Liver (tissue), 9 donors: Measurements from ENCODE around the gene SEMA4F. TPM values are rescaled to one million over a fixed set of nuclear protein-coding genes. Genes with fewer than 3 reads are reported as not detected.

Source experiments
- DNase-seq: peaks from one replicate; pipeline ENCODE4 v3.0.0-alpha.2; 2017; ENCODE audit warnings: low spot score
- H3K27ac ChIP-seq, 2 donors: one replicate each; pipeline ENCODE4 v1.7.0; 2013; ENCODE audit warnings: inconsistent platforms in 2 of 2, low read length in 2 of 2, control low read depth in 1 of 2, low read depth in 1 of 2, mild to moderate bottlenecking in 1 of 2
- H3K27me3 ChIP-seq, 4 donors: one replicate each; pipeline versions ENCODE4 v1.6.1 to v1.7.0; 2013; ENCODE audit warnings: low read length in 3 of 4, inconsistent platforms in 1 of 4, mild to moderate bottlenecking in 1 of 4, moderate library complexity in 1 of 4; ENCODE audit not compliant: control insufficient read depth in 4 of 4, insufficient read depth in 4 of 4
- H3K36me3 ChIP-seq, 4 donors: one replicate each; pipeline versions ENCODE4 v1.6.1 to v1.7.0; 2013; ENCODE audit warnings: low read length in 3 of 4, mild to moderate bottlenecking in 3 of 4, low read depth in 1 of 4, moderate library complexity in 1 of 4; ENCODE audit not compliant: control insufficient read depth in 4 of 4, insufficient read depth in 3 of 4
- H3K4me1 ChIP-seq, 4 donors: one replicate each; pipeline versions ENCODE4 v1.6.1 to v1.7.0; 2013; ENCODE audit warnings: low read length in 3 of 4, mild to moderate bottlenecking in 3 of 4, moderate library complexity in 1 of 4; ENCODE audit not compliant: control insufficient read depth in 4 of 4, insufficient read depth in 4 of 4
- H3K4me3 ChIP-seq, 3 donors: one replicate each; pipeline versions ENCODE4 v1.6.1 to v1.7.0; 2013; ENCODE audit warnings: low read length in 3 of 3, control low read depth in 1 of 3, low read depth in 1 of 3, mild to moderate bottlenecking in 1 of 3
- H3K9ac ChIP-seq, 2 donors: one replicate each; pipeline ENCODE4 v1.7.0; 2013; ENCODE audit warnings: low read length in 2 of 2, mild to moderate bottlenecking in 2 of 2, moderate library complexity in 2 of 2, control low read depth in 1 of 2, low read depth in 1 of 2
- H3K9me3 ChIP-seq, 4 donors: one replicate each; pipeline versions ENCODE4 v1.6.1 to v1.7.0; 2013; ENCODE audit warnings: low read length in 3 of 4; ENCODE audit not compliant: control insufficient read depth in 4 of 4
- EGR1 ChIP-seq, 2 donors: IDR thresholded peaks; 2 replicates each; pipeline ENCODE4 v1.6.1; 2016 to 2018; ENCODE audit warnings: antibody characterized with exemption in 2 of 2, low read depth in 2 of 2
- FOXA1 ChIP-seq: IDR thresholded peaks from 2 replicates; pipeline ENCODE4 v1.6.1; 2016; ENCODE audit warnings: antibody characterized with exemption
- FOXA2 ChIP-seq: IDR thresholded peaks from 2 replicates; pipeline ENCODE4 v1.6.1; 2016; ENCODE audit warnings: antibody characterized with exemption
- GABPA ChIP-seq, 2 donors: IDR thresholded peaks in 1 of 2; conservative IDR thresholded peaks in 1 of 2; 2 replicates each; pipeline ENCODE4 v1.6.1; 2016; ENCODE audit warnings: antibody characterized with exemption in 2 of 2, mild to moderate bottlenecking in 1 of 2, moderate library complexity in 1 of 2
- HNF4A ChIP-seq, 2 donors: conservative IDR thresholded peaks; 2 replicates each; pipeline ENCODE4 v1.6.1; 2016; ENCODE audit warnings: antibody characterized with exemption in 2 of 2, mild to moderate bottlenecking in 2 of 2
- HNF4G ChIP-seq: IDR thresholded peaks from 2 replicates; pipeline ENCODE4 v1.6.1; 2016; ENCODE audit warnings: antibody characterized with exemption
- JUND ChIP-seq, 2 donors: IDR thresholded peaks; 2 replicates each; pipeline ENCODE4 v1.6.1; 2016; ENCODE audit warnings: antibody characterized with exemption in 2 of 2
- RAD21 ChIP-seq, 2 donors: IDR thresholded peaks; 2 replicates each; pipeline ENCODE4 v1.6.1; 2016; ENCODE audit warnings: antibody characterized with exemption in 2 of 2, mild to moderate bottlenecking in 2 of 2
- RXRA ChIP-seq, 2 donors: IDR thresholded peaks; 2 replicates each; pipeline ENCODE4 v1.6.1; 2017 to 2018; ENCODE audit warnings: antibody characterized with exemption in 2 of 2, mild to moderate bottlenecking in 1 of 2
- SP1 ChIP-seq: IDR thresholded peaks from 2 replicates; pipeline ENCODE4 v1.6.1; 2018; ENCODE audit warnings: antibody characterized with exemption, mild to moderate bottlenecking
- TAF1 ChIP-seq: conservative IDR thresholded peaks from 2 replicates; pipeline ENCODE4 v1.6.1; 2016; ENCODE audit warnings: antibody characterized with exemption, mild to moderate bottlenecking
- YY1 ChIP-seq: IDR thresholded peaks from 2 replicates; pipeline ENCODE4 v1.6.1; 2016; ENCODE audit warnings: antibody characterized with exemption, mild to moderate bottlenecking
- WGBS: extraction: QIAGEN DNeasy Blood & Tissue Kit; methylation state at CpG from one replicate; pipeline ENCODE4 v1.1.7; 2013; 5-methylcytosine and 5-hydroxymethylcytosine counted together
- polyA plus RNA-seq, 2 donors: library from polyadenylated mRNA; stranded (reverse) in 1 of 2; unstranded in 1 of 2; fragments of 200-250 nt in 1 of 2; fragments of >200 nt in 1 of 2; fragmentation: Nextera tagmentation in 1 of 2; extraction: Ambion mirVana in 1 of 2; gene quantifications; one replicate each; pipeline versions ENCODE4 v1.2.1 to v1.2.3, GENCODE V29; 2013 to 2015
- total RNA-seq, 2 donors: library from RNA; depleted of rRNA; stranded (reverse); fragments of >200 nt; gene quantifications; one replicate each; pipeline ENCODE4 v1.2.3, GENCODE V29; 2014
- TF ChIP-seq, protein P1 (sequence below): IDR thresholded peaks from 2 replicates; pipeline ENCODE4 v1.6.1; 2016; ENCODE audit warnings: antibody characterized with exemption, mild to moderate bottlenecking
- TF ChIP-seq, protein P2 (sequence below): IDR thresholded peaks from 2 replicates; pipeline ENCODE4 v1.6.1; 2016; ENCODE audit warnings: antibody characterized with exemption
- TF ChIP-seq, protein P3 (sequence below): fragments of 150-350 bp; IDR thresholded peaks from 2 replicates; pipeline ENCODE4 v1.5.1; 2017; ENCODE audit warnings: improper control_type of control experiment, low read depth, low read length; ENCODE audit not compliant: missing input control
- TF ChIP-seq, protein P4 (sequence below): IDR thresholded peaks from 2 replicates; pipeline ENCODE4 v1.6.1; 2016; ENCODE audit warnings: antibody characterized with exemption
- donor health status: healthy.
- donor health status: healthy.
- donor health status: healthy.
- donor health status: healthy.
- donor health status: healthy.

The SEMA4F gene
- total and polyA plus RNA-seq, 4 donors, result 0.57 to 1.1 (median 0.96) TPM

DNA sequence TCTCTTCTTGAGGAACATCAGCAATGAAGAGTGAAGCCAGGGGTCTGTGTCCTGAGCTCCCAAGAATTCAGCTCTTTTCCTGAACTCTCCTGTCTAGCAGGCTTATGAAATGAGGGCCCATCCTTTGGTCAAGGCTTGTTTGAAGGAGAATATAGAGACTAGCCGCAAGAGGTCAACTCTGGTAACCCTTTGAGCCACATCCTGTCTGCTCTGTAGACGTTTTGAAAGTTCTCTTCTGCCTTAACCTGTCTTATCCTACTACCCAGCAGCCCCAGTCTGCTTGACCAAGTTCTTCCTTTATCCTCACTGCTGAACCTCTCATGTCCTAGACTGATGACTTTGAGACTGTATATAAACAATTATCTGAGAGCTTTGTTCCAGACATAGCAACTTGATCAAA is 5.4 kb downstream of the SEMA4F start:
- no peak overlapping the region for H3K4me3 ChIP-seq
- no peaks in the 10 kb centered on the region for H3K27me3 ChIP-seq
- no peak for TF ChIP-seq EGR1 (IDR thresholded peaks at IDR 0.05; ENCODE audit: low read depth in 2 of 2)
- TF ChIP-seq HNF4A (conservative IDR thresholded peaks at IDR 0.05), result no peak
- TF ChIP-seq, protein P1, sequence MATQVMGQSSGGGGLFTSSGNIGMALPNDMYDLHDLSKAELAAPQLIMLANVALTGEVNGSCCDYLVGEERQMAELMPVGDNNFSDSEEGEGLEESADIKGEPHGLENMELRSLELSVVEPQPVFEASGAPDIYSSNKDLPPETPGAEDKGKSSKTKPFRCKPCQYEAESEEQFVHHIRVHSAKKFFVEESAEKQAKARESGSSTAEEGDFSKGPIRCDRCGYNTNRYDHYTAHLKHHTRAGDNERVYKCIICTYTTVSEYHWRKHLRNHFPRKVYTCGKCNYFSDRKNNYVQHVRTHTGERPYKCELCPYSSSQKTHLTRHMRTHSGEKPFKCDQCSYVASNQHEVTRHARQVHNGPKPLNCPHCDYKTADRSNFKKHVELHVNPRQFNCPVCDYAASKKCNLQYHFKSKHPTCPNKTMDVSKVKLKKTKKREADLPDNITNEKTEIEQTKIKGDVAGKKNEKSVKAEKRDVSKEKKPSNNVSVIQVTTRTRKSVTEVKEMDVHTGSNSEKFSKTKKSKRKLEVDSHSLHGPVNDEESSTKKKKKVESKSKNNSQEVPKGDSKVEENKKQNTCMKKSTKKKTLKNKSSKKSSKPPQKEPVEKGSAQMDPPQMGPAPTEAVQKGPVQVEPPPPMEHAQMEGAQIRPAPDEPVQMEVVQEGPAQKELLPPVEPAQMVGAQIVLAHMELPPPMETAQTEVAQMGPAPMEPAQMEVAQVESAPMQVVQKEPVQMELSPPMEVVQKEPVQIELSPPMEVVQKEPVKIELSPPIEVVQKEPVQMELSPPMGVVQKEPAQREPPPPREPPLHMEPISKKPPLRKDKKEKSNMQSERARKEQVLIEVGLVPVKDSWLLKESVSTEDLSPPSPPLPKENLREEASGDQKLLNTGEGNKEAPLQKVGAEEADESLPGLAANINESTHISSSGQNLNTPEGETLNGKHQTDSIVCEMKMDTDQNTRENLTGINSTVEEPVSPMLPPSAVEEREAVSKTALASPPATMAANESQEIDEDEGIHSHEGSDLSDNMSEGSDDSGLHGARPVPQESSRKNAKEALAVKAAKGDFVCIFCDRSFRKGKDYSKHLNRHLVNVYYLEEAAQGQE, result no peak
- TF ChIP-seq GABPA (IDR thresholded peaks at IDR 0.05 in 1 of 2, conservative IDR thresholded peaks at IDR 0.05 in 1 of 2), result no peak
- TF ChIP-seq FOXA2, result no peak
- TF ChIP-seq FOXA1, result no peak
- TF ChIP-seq, protein P2, sequence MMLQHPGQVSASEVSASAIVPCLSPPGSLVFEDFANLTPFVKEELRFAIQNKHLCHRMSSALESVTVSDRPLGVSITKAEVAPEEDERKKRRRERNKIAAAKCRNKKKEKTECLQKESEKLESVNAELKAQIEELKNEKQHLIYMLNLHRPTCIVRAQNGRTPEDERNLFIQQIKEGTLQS, result no peak
- TF ChIP-seq JUND (IDR thresholded peaks at IDR 0.05), result no peak
- TF ChIP-seq, protein P3, sequence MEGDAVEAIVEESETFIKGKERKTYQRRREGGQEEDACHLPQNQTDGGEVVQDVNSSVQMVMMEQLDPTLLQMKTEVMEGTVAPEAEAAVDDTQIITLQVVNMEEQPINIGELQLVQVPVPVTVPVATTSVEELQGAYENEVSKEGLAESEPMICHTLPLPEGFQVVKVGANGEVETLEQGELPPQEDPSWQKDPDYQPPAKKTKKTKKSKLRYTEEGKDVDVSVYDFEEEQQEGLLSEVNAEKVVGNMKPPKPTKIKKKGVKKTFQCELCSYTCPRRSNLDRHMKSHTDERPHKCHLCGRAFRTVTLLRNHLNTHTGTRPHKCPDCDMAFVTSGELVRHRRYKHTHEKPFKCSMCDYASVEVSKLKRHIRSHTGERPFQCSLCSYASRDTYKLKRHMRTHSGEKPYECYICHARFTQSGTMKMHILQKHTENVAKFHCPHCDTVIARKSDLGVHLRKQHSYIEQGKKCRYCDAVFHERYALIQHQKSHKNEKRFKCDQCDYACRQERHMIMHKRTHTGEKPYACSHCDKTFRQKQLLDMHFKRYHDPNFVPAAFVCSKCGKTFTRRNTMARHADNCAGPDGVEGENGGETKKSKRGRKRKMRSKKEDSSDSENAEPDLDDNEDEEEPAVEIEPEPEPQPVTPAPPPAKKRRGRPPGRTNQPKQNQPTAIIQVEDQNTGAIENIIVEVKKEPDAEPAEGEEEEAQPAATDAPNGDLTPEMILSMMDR, result no peak
- no peak for TF ChIP-seq YY1
- no peak for TF ChIP-seq RAD21 (IDR thresholded peaks at IDR 0.05)
- TF ChIP-seq, protein P4, sequence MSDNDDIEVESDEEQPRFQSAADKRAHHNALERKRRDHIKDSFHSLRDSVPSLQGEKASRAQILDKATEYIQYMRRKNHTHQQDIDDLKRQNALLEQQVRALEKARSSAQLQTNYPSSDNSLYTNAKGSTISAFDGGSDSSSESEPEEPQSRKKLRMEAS, result no peak
- no peak for TF ChIP-seq SP1
- no peak for TF ChIP-seq TAF1
- TF ChIP-seq RXRA (IDR thresholded peaks at IDR 0.05), result no peak
- H3K27ac ChIP-seq, result no peak overlapping the region
- WGBS, result 60% methylated on average over 2 of the region's 2 CpGs
- no peak overlapping the region for H3K9ac ChIP-seq
- H3K4me1 ChIP-seq, result peaks cover 1 to 5% (median 4%) of the 10 kb centered on the region in 4 donors
- no peak for DNase-seq
- H3K36me3 ChIP-seq, result no peaks in the 10 kb centered on the region
- no peaks in the 10 kb centered on the region for H3K9me3 ChIP-seq

DNA sequence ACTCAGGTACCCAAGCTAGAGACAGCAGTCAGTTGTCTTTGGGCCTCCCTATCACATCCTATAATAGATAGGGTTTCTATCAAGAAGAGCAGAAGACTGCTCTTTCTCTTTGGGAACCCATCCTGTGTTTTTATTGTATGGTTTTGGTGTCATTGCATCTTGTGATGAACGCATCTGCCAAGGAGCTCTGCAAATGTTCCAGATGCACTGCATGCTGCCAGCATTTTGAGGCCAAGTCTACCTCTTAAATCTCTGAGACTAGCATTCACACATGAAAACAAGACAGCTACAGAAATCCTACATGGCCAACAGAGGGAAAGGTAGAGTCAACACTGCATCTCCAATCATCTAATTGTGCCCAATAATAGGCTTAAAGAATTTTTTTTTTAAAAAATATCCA is 14.0 kb downstream of the SEMA4F start:
- 95% methylated on average over 1 of the region's 1 CpG for WGBS
- H3K9ac ChIP-seq, result no peak overlapping the region
- no peak overlapping the region for H3K4me3 ChIP-seq
- DNase-seq, result no peak
- no peak overlapping the region for H3K27ac ChIP-seq
- H3K27me3 ChIP-seq, result no peaks in the 10 kb centered on the region
- TF ChIP-seq, protein P1, result no peak
- TF ChIP-seq SP1, result no peak
- no peak for TF ChIP-seq HNF4G
- TF ChIP-seq GABPA (IDR thresholded peaks at IDR 0.05 in 1 of 2, conservative IDR thresholded peaks at IDR 0.05 in 1 of 2), result no peak
- H3K36me3 ChIP-seq, result no peaks in the 10 kb centered on the region
- no peaks in the 10 kb centered on the region for H3K4me1 ChIP-seq
- H3K9me3 ChIP-seq, result no peaks in the 10 kb centered on the region
